ENCODE measurements around the gene KCNK3.

KCNK3 gene

DNA sequence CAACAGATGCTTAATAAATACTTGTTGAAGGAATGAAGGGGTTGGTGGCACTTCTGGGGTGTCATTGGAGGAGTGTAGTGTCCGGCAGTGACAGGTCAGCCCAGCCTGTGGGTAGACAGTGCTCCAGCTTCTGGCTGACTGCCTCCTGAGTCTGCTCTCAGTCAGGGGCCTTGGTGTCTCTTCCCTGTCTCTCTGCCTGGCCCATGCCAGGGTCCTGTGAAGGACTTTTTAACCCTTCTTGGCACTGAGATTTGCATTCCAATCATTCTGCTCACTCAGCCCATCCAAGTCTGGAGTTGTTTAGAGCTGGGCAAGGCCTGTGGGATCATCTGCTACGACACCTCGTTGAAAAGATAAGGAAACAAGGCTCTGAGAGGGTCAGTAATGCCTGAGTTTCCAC, 1.4 kb upstream of the KCNK3 start:
- no peak for DNase-seq (ENCODE audit: low read depth)

DNA sequence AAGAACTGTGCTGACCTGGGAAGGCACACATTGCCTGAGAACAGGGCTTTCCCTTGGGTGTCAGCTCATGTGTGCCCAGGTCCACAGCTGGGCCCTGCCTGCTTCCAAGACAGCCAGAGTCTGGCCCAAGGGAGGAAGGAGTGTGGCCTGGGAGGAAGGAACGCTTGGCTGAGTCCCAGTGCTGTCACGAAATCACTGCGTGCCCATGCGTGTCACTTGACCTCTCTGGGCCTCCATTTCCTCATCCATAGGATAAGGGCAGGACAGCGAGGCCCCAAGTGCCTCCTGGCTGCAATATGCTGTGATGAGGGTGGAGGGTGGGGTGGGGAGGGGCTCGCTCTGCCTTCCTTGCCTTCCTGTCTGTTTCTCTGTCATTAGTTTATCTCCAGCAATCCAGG, 642 bp upstream of the KCNK3 start:
- DNase-seq (ENCODE audit: low read depth) = no peak

DNA sequence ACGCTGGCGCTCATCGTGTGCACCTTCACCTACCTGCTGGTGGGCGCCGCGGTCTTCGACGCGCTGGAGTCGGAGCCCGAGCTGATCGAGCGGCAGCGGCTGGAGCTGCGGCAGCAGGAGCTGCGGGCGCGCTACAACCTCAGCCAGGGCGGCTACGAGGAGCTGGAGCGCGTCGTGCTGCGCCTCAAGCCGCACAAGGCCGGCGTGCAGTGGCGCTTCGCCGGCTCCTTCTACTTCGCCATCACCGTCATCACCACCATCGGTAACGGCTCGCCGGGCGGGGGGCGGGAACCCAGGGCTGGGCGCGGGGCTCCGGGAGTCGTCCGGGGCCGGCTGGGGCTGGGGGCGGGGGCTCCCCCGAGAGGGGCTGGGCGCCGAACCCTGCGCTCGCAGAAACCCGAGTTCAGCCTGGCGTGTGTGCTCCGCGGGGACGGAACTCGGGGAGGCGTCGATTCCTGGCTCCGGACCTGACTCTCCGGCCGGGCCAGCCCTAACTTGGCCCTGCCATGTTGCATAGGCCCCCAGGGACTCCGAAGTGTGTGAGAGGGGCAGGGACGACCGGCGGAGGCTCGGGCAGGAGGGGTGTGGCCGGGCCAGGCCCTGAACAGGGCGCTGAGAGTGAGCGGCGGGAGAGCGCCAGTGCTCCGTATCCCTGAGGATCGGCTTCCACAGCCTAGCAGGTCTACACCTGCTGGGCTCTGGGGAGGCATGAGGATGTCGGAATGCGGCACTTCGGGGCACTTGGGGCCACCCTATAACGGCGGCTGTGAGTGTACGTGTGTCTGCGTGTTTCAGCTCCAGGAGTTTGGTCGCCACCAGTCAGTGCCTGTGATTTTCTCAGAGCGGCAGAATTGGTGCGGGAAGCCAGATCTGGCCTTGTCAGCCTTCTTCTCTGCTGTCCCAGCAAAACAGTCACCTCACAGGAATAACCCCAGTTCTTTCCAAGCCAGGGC, 651 bp downstream of the KCNK3 start:
- no peak for DNase-seq (ENCODE audit: low read depth)

GRCh38 chr2:26694001-26694400, 1.5 kb downstream of the KCNK3 start:
- no peak for DNase-seq (ENCODE audit: low read depth)

DNA sequence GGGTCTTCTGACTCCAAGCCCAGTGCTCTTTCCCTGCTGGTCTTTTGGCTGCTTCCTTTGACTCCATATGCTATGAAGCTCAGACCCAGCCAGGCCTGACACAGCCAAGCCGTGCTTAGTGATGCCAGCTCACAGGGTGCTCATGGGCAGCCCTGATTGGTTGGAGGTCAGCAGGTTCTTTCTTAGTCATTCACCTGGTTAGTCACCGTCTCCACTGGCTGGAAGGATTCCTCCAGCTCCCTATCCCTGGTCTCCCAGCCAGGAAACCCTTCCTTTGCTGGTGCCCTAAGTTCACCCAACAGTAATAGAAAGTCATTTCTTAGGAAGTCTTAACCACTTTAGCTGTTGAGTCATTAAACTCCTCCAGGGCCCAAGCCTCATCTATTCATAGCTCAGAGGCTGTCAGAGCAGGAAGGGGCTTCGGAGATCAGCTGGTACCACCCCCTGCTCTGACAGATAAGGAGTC, 3.9 kb downstream of the KCNK3 start:
- DNase-seq (ENCODE audit: low read depth) = no peak

- DNase-seq (ENCODE audit: low read depth) = no peak
Observed at GRCh38 chr2:26697425-26697824, 4.9 kb downstream of the KCNK3 start.

GRCh38 chr2:26699295-26699694, 6.8 kb downstream of the KCNK3 start:
- DNase-seq (ENCODE audit: low read depth) = no peak

- no peak for DNase-seq (ENCODE audit: low read depth)
Observed at GRCh38 chr2:26700078-26700477, 7.6 kb downstream of the KCNK3 start.

DNA sequence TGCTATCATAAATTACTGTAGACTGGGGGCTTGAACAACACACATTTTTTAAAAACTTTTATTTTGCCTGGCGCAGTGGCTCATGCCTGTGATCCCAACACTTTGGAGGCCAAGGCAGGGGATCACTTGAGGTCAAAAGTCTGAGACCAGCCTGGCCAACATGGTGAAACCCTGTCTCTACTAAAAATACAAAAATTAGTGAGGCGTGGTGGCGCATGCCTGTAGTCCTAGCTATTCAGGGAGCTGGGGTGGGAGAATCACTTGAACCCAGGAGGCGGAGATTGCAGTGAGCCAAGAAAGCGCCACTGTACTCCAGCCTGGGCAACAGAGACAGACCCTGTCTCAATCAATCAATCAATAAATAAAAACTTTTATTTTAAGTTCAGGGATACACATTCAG, 9.1 kb downstream of the KCNK3 start:
- DNase-seq (ENCODE audit: low read depth) = no peak

DNA sequence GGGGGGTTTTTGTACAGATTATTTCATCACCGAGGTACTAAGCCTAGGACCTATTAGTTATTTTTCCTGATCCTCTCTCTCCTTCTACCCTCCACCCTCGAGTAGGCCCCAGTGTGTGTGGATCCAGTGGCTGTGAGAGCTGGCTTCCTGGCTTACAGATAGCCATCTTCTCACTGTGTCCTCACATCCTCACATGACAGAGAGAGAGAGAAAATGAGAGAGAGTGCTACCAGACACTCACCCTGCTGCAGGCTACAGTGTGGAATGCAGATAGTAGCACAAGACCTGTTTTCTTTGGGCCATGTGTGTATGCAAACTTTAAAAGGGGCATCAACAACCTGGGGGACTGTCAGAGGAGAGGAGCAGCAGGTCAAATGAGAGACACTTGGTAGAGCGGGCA, 9.5 kb downstream of the KCNK3 start:
- no peak for DNase-seq (ENCODE audit: low read depth)

GRCh38 chr2:26704441-26704977, 12.0 kb downstream of the KCNK3 start:
- no peak for DNase-seq (ENCODE audit: low read depth)

GRCh38 chr2:26705126-26705525, 12.6 kb downstream of the KCNK3 start:
- DNase-seq (ENCODE audit: low read depth) = no peak

DNA sequence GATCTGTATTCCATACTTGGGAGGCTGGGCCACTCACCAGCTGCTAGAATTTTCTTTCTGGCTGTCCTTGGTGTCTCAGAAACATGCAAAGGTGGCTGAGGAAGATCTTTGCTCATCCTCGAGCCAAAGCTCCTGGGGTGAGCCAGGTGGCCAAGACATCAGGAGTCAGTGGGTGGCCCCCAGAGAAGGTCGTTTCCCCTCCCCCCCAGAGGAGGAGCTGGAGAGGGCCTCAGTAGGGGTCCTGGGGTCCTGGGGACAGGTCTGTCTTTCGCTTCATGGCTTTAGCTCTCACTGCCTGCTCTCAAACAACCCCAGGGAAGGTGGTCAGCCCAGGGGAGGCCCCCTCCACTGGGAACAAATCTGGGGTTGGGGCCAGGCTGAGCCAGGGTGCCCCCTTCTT, 13.6 kb downstream of the KCNK3 start:
- DNase-seq (ENCODE audit: low read depth) = no peak

- no peak for DNase-seq (ENCODE audit: low read depth)
Observed at GRCh38 chr2:26706616-26707473, 14.3 kb downstream of the KCNK3 start.

DNA sequence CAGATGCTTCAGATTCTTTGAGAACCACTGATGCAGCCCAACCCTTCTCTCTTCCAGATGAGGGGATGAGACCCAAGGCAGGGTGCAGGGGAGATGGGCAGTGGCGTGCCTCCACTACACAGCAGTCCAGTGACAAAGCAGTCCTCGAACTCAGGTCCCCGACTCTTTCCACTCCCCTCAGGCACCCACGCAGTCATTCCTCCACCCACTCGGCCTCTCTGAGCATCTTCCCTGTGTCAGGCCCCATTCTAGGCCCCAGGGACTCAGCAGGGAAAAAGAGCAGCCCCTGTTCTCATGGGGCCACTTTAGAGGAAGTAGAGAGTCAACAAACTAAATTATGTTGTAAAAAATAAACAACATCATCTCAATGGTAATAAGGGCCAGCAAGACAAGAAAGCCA, 15.2 kb downstream of the KCNK3 start:
- DNase-seq (ENCODE audit: low read depth) = no peak

DNA sequence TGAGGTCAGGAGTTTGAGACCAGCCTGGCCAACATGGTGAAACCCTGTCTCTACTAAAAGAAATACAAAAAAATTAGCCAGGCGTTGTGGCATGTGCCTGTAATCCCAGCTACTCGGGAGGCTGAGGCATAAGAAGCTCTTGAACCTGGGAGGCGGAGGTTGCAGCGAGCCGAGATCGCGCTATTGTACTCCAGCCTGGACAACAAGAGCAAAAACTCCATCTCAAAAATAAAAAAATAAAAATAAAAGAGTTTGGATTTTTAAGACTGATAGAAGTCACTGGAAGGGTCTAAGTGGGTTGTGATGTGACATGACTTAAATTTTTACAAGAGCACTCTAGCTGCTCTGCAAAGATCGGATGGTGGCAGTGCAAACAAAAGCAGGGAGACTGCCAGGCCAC, 15.9 kb downstream of the KCNK3 start:
- no peak for DNase-seq (ENCODE audit: low read depth)

GRCh38 chr2:26709323-26710110, 17.0 kb downstream of the KCNK3 start:
- DNase-seq (ENCODE audit: low read depth) = no peak

GRCh38 chr2:26710145-26710544, 17.6 kb downstream of the KCNK3 start:
- DNase-seq (ENCODE audit: low read depth) = no peak

GRCh38 chr2:26710743-26711456, 18.4 kb downstream of the KCNK3 start:
- DNase-seq (ENCODE audit: low read depth) = no peak

DNA sequence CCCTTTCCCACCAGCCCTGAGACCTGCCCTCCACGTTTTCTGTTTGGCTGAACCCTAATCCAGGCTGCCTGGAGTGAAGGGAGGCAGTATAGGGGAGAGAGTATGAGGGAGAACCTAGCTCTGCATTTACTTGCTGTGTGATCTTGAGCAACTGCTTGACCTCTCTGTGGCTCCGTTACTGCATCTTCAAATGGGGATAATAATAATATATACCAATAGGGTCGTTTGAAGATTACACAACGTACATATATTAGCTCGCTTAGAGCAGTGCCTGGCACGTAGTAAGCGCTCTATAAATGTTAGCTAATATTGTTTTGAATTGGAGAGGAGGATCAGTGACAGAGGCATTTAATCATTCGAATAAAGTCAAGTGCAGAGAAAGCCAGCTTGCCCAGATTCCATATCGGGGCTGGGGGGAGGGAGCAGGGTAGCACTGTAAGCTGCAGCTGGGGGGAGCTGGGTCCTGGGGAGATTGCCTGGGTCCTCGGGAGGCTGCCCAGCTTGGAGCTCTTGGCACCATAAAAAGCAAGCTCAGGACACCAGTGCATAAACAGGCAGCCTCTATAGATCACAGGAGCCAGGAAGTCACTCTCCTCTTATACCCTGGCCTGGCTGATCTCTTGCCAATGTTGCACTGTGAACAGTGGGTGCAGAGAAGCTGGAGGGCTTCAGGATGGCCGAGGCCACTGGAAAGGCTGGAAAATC, 19.1 kb downstream of the KCNK3 start:
- DNase-seq (ENCODE audit: low read depth) = no peak

Data from T follicular helper cell (primary cell).